ENCODE results near the gene RSPH6A. TPM values are rescaled to one million over a fixed set of nuclear protein-coding genes. Genes with fewer than 3 reads are reported as not detected.
A peak's percentile ranks its signal among the peaks of the same experiment; 100 is the strongest.

RSPH6A gene
- polyA plus RNA-seq, 4 donors, result 0.01 to 0.07 TPM; not detected in 2

DNA sequence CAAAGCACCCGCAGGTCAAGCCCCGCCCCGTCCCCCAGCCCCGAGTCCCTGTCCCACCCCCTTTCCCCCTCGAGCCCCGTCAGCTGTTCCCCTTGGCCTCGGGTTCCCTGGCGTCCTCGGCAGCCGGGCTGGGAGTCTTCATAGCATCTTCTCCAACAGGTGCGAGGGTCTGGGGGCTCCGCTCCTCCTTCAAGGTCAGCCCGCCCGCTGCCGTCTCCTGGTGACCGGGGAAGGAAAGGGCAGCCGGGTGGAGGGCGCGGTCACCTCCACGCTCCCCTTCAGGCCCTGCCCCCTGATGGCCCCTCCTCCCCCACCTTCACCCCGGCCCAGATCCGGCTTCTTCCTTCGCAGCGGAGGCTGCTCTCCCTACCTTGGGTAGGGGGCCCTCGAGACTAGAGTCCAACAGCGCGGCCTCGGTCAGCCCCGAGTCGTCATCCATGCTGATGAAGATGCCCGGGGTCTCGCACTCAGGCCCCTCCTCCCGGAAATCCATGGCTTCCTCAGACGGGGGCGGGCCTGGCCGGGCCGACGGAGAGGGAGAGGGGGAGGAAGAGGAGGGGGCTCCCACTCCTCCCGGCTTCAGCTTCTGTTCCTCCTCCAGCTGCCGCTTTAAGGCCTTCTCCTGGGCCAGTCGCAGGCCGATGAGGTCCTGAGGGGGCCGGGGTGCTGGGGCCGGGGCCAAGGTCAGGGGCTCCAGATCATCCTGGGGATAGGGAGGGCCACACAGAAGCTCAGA lies 541 bp upstream of the RSPH6A start:
- peaks cover 0 to 63% (median 2%) of the 10 kb centered on the region in 3 donors for H3K36me3 ChIP-seq (ENCODE audit: control insufficient read depth in 3 of 3, insufficient read depth in 2 of 3, low read depth in 1 of 3, low read length in 3 of 3)
- H3K27ac ChIP-seq (ENCODE audit: low read depth in 1 of 3, low read length in 2 of 3), result peak overlapping the region in 1 of 3 donors; percentile 28
- H3K4me1 ChIP-seq (ENCODE audit: control insufficient read depth in 3 of 3, insufficient read depth in 2 of 3, low read depth in 1 of 3, low read length in 2 of 3), result peaks cover 0 to 3% (median 0%) of the 10 kb centered on the region in 3 donors
- no peaks in the 10 kb centered on the region for H3K9me3 ChIP-seq (ENCODE audit: control insufficient read depth in 2 of 2, insufficient read depth in 1 of 2, low read depth in 1 of 2, low read length in 1 of 2)
- peak overlapping the region in 1 of 3 donors; percentile 48 for H3K4me3 ChIP-seq (ENCODE audit: low read depth in 1 of 3, low read length in 3 of 3)
- no peak for FAIRE-seq
- no peaks in the 10 kb centered on the region for H3K27me3 ChIP-seq (ENCODE audit: control insufficient read depth in 3 of 3, insufficient read depth in 3 of 3, low read length in 3 of 3)
- WGBS, 3 donors, result 32 to 66% (median 60%) methylated on average over 26 to 44 of the region's 44 CpGs
- peak in 1 of 2 donors; percentile 40 for DNase-seq

DNA sequence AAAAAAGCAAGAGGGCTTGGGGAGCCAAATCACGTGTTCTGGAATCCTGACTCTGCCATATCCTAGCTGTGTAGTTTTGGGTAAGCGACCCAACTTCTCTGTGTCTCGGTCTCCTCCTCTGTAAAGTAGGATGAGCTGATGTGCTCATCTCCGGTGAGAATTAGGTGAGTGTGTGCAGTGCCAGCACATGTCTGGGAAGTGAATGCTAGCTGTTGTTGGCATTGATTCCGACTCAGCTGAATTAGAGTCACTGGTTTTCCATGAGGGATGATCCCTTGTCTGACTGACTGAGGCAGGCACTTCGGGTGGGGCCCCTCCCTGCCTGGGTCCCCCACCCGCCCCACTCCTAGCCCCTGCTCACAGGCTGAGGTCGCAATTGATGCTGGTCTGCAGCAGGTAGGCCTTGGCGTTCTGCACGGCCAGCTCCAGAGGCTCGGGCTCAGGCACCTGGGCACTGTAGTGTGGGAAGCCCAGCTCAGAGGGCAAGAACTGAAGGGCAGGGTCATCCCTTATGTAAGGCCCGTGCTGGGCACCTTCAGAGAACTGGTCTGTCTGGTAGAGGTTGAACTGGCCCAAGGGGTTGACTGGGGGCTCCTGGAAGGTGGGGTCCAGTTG lies 835 bp downstream of the RSPH6A start:
- no peak overlapping the region for H3K4me3 ChIP-seq (ENCODE audit: low read depth in 1 of 3, low read length in 3 of 3)
- peaks cover 0 to 49% (median 2%) of the 10 kb centered on the region in 3 donors for H3K36me3 ChIP-seq (ENCODE audit: control insufficient read depth in 3 of 3, insufficient read depth in 2 of 3, low read depth in 1 of 3, low read length in 3 of 3)
- no peak for FAIRE-seq
- H3K27me3 ChIP-seq (ENCODE audit: control insufficient read depth in 3 of 3, insufficient read depth in 3 of 3, low read length in 3 of 3), result no peaks in the 10 kb centered on the region
- H3K9me3 ChIP-seq (ENCODE audit: control insufficient read depth in 2 of 2, insufficient read depth in 1 of 2, low read depth in 1 of 2, low read length in 1 of 2), result no peaks in the 10 kb centered on the region
- peaks cover 0 to 8% (median 4%) of the 10 kb centered on the region in 3 donors for H3K4me1 ChIP-seq (ENCODE audit: control insufficient read depth in 3 of 3, insufficient read depth in 2 of 3, low read depth in 1 of 3, low read length in 2 of 3)
- no peak for DNase-seq
- WGBS, 3 donors, result 83 to 86% (median 84%) methylated on average over 12 of the region's 12 CpGs
- no peak overlapping the region for H3K27ac ChIP-seq (ENCODE audit: low read depth in 1 of 3, low read length in 2 of 3)

DNA sequence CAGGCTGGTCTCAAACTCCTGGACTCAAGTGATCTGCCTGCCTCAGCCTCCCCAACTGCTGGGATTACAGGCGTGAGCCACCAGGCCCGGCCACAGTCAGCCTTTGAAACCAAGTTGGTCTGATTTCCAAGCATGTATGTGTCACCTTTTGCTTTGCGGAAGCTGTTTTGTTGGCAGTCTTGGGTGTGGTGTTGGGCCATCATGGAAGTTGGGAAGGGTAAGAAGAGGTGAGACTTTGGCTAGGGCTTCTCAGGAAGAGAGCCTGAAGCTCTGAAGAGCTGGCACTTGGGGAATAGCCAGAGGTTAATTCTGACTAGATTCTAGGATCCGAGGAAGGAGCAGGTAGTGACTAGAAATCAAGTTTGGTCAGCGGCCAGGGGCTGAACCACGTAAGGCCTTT lies 2.8 kb downstream of the RSPH6A start:
- peaks cover 0 to 30% (median 2%) of the 10 kb centered on the region in 3 donors for H3K36me3 ChIP-seq (ENCODE audit: control insufficient read depth in 3 of 3, insufficient read depth in 2 of 3, low read depth in 1 of 3, low read length in 3 of 3)
- H3K4me3 ChIP-seq (ENCODE audit: low read depth in 1 of 3, low read length in 3 of 3), result no peak overlapping the region
- H3K4me1 ChIP-seq (ENCODE audit: control insufficient read depth in 3 of 3, insufficient read depth in 2 of 3, low read depth in 1 of 3, low read length in 2 of 3), result peaks cover 0 to 8% (median 4%) of the 10 kb centered on the region in 3 donors
- FAIRE-seq (no peak), DNase-seq (no peak)
- H3K9me3 ChIP-seq (ENCODE audit: control insufficient read depth in 2 of 2, insufficient read depth in 1 of 2, low read depth in 1 of 2, low read length in 1 of 2), result no peaks in the 10 kb centered on the region
- no peak overlapping the region for H3K27ac ChIP-seq (ENCODE audit: low read depth in 1 of 3, low read length in 2 of 3)
- H3K27me3 ChIP-seq (ENCODE audit: control insufficient read depth in 3 of 3, insufficient read depth in 3 of 3, low read length in 3 of 3), result no peaks in the 10 kb centered on the region
- 83 to 92% (median 87%) methylated on average over 6 of the region's 6 CpGs for whole genome bisulfite sequencing, 3 donors

DNA sequence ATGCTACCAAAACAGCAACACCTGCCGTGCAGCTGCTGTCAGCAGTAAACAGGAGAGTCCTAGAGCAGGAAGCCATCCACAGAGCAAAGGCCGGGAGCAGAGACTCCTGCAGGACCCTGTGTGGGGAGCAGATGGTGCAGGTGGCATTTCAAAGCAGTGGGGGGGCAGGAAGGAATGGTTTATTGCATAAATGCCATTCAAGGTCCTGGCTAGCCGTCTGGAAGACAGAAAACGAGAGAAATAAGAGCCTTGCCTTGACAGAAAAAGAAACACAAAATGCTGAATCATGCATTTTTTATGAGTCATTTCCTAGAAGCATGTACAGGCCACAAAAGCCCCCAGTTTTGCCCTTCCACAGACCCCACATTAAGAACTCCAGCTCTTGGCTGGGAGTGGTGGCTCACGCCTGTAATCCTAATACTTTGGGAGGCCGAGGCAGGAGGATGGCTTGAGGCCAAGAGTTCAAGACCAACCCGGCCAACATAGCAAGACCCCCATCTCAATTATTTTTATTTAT lies 5.4 kb downstream of the RSPH6A start:
- peaks cover 0 to 5% (median 4%) of the 10 kb centered on the region in 3 donors for H3K4me1 ChIP-seq (ENCODE audit: control insufficient read depth in 3 of 3, insufficient read depth in 2 of 3, low read depth in 1 of 3, low read length in 2 of 3)
- no peak overlapping the region for H3K4me3 ChIP-seq (ENCODE audit: low read depth in 1 of 3, low read length in 3 of 3)
- DNase-seq (peak; percentile 36 to 48), FAIRE-seq (no peak)
- WGBS, 3 donors, result 9 to 26% (median 20%) methylated on average over 7 of the region's 7 CpGs
- no peak overlapping the region for H3K27ac ChIP-seq (ENCODE audit: low read depth in 1 of 3, low read length in 2 of 3)
- no peaks in the 10 kb centered on the region for H3K9me3 ChIP-seq (ENCODE audit: control insufficient read depth in 2 of 2, insufficient read depth in 1 of 2, low read depth in 1 of 2, low read length in 1 of 2)
- peaks cover 0 to 10% (median 0%) of the 10 kb centered on the region in 3 donors for H3K36me3 ChIP-seq (ENCODE audit: control insufficient read depth in 3 of 3, insufficient read depth in 2 of 3, low read depth in 1 of 3, low read length in 3 of 3)
- peaks cover 0 to 2% (median 0%) of the 10 kb centered on the region in 3 donors for H3K27me3 ChIP-seq (ENCODE audit: control insufficient read depth in 3 of 3, insufficient read depth in 3 of 3, low read length in 3 of 3)

DNA sequence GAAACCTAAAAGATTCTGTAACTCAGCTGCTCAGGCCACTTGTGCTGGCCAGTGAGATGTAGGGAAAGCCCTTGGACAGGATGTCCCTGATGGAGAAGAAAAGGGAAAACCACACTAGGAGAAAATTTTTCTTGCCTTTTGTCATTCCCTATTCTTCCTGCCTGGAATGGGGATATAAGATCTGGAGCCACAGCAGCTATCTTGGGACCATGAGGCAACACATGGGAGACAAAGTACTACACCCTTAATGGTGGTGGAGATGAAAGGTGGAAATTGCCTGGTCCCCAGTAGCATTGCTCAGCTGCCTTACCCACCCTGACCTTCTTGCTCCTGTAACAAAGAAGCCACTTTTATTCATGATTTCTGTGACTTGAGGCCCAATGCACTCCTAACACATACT lies 9.4 kb downstream of the RSPH6A start:
- FAIRE-seq, result no peak
- H3K9me3 ChIP-seq (ENCODE audit: control insufficient read depth in 2 of 2, insufficient read depth in 1 of 2, low read depth in 1 of 2, low read length in 1 of 2), result no peaks in the 10 kb centered on the region
- H3K36me3 ChIP-seq (ENCODE audit: control insufficient read depth in 3 of 3, insufficient read depth in 2 of 3, low read depth in 1 of 3, low read length in 3 of 3), result no peaks in the 10 kb centered on the region
- no peak overlapping the region for H3K27ac ChIP-seq (ENCODE audit: low read depth in 1 of 3, low read length in 2 of 3)
- no peak for DNase-seq
- H3K4me1 ChIP-seq (ENCODE audit: control insufficient read depth in 3 of 3, insufficient read depth in 2 of 3, low read depth in 1 of 3, low read length in 2 of 3), result peaks cover 0 to 5% (median 4%) of the 10 kb centered on the region in 3 donors
- peaks cover 0 to 5% (median 0%) of the 10 kb centered on the region in 3 donors for H3K27me3 ChIP-seq (ENCODE audit: control insufficient read depth in 3 of 3, insufficient read depth in 3 of 3, low read length in 3 of 3)
- H3K4me3 ChIP-seq (ENCODE audit: low read depth in 1 of 3, low read length in 3 of 3), result no peak overlapping the region

DNA sequence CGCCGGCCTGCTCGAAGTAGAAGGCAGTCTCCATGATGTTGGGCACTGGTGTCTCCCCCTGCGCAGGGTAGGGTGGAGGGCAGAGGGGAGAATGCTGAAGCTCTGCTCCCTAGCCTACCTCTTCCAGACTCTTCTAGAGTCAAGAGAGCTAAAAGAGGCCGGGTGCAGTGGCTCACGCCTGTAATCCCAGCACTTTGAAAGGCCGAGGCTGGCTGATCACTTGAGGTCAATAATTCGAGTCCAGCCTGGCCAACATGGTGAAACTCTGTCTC lies 10.2 kb downstream of the RSPH6A start:
- H3K36me3 ChIP-seq (ENCODE audit: control insufficient read depth in 3 of 3, insufficient read depth in 2 of 3, low read depth in 1 of 3, low read length in 3 of 3), result no peaks in the 10 kb centered on the region
- peaks cover 0 to 5% (median 0%) of the 10 kb centered on the region in 3 donors for H3K27me3 ChIP-seq (ENCODE audit: control insufficient read depth in 3 of 3, insufficient read depth in 3 of 3, low read length in 3 of 3)
- H3K9me3 ChIP-seq (ENCODE audit: control insufficient read depth in 2 of 2, insufficient read depth in 1 of 2, low read depth in 1 of 2, low read length in 1 of 2), result no peaks in the 10 kb centered on the region
- FAIRE-seq (no peak), DNase-seq (no peak)
- no peak overlapping the region for H3K27ac ChIP-seq (ENCODE audit: low read depth in 1 of 3, low read length in 2 of 3)
- WGBS, 3 donors, result 83 to 90% (median 88%) methylated on average over 8 of the region's 8 CpGs
- no peak overlapping the region for H3K4me3 ChIP-seq (ENCODE audit: low read depth in 1 of 3, low read length in 3 of 3)
- peaks cover 0 to 5% (median 4%) of the 10 kb centered on the region in 3 donors for H3K4me1 ChIP-seq (ENCODE audit: control insufficient read depth in 3 of 3, insufficient read depth in 2 of 3, low read depth in 1 of 3, low read length in 2 of 3)

DNA sequence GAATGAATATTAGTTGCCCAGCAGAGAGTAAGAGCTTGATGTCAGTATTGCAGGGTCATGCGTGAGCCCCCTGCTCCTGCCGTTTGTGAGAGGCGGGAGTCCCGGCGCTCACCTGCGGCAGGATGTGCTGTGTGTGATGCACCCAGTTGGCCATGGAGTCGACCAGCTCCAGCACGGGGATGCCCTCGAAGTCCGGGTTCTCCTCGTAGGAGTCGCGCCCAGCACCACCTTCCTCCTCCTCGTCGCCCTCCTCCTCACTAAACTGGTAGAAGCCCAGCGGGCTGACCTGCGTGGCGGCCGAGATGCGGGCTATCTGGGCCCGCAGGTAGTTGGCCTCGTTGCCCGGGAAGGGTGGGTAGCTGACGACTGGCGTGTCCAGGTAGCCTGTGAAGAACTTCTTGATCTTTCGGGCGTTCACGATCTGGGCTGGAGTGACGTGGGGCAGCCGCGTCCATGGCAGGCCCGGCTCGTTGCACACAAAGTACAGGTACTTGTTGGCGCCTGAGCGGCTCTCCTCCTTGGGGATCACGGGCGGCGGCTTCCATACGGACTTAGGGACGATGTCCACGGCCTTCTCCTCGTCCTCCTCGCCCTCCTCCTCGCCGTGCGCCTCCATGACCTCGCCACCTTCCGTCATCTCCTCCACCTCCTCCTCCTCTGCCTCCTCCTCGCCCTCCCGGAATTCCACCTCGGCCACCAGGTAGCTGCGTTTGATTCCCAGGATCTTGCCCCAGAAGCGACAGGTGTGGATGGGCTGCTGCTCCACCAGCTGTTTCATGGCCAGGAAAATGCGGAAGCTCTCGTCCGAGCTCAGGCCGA lies 10.8 kb downstream of the RSPH6A start:
- 82 to 89% (median 85%) methylated on average over 52 to 57 of the region's 57 CpGs for WGBS, 3 donors
- FAIRE-seq (no peak), DNase-seq (no peak)

DNA sequence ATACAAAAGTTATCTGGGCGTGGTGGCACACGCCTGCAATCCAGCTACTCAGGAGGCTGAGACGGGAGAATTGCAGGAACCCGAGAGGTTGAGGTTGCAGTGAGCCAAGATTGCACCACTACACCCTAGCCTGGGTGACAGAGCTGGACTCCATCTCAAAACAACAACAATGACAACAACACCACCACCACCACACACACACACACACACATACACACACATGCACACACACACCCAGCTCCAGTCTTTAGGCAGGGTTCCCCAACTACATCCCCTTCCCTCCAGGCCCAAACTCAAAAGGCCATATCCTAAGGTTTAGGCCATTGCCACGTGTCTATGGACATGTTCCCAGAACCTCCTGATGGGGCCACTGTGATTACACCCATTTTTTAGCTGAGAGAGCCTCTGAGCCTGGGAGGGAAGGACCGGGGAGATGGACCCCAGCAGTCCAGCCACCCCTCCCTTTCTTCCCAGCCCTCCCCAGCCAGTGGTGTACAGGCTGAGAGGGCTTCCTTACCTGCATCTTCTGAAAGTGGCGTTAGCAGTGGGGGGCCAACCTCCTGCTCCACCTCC lies 13.4 kb downstream of the RSPH6A start:
- Histone ChIP-seq H3K27ac (ENCODE audit: low read depth in 1 of 3, low read length in 2 of 3) (no peak overlapping the region), H3K4me3 (ENCODE audit: low read depth in 1 of 3, low read length in 3 of 3) (no peak overlapping the region), H3K4me1 (ENCODE audit: control insufficient read depth in 3 of 3, insufficient read depth in 2 of 3, low read depth in 1 of 3, low read length in 2 of 3) (no peaks in the 10 kb centered on the region), H3K9me3 (ENCODE audit: control insufficient read depth in 2 of 2, insufficient read depth in 1 of 2, low read depth in 1 of 2, low read length in 1 of 2) (no peaks in the 10 kb centered on the region), H3K27me3 (ENCODE audit: control insufficient read depth in 3 of 3, insufficient read depth in 3 of 3, low read length in 3 of 3) (peaks cover 0 to 5% (median 0%) of the 10 kb centered on the region in 3 donors), H3K36me3 (ENCODE audit: control insufficient read depth in 3 of 3, insufficient read depth in 2 of 3, low read depth in 1 of 3, low read length in 3 of 3) (no peaks in the 10 kb centered on the region)
- WGBS, 3 donors, result 76 to 79% (median 77%) methylated on average over 7 of the region's 7 CpGs
- FAIRE-seq (no peak), DNase-seq (no peak)

More for the DNA sequence above, 10.8 kb downstream of the RSPH6A start:
- Histone ChIP-seq H3K36me3 (ENCODE audit: control insufficient read depth in 3 of 3, insufficient read depth in 2 of 3, low read depth in 1 of 3, low read length in 3 of 3) (no peaks in the 10 kb centered on the region), H3K4me3 (ENCODE audit: low read depth in 1 of 3, low read length in 3 of 3) (no peak overlapping the region), H3K9me3 (ENCODE audit: control insufficient read depth in 2 of 2, insufficient read depth in 1 of 2, low read depth in 1 of 2, low read length in 1 of 2) (no peaks in the 10 kb centered on the region), H3K4me1 (ENCODE audit: control insufficient read depth in 3 of 3, insufficient read depth in 2 of 3, low read depth in 1 of 3, low read length in 2 of 3) (no peaks in the 10 kb centered on the region), H3K27me3 (ENCODE audit: control insufficient read depth in 3 of 3, insufficient read depth in 3 of 3, low read length in 3 of 3) (peaks cover 0 to 5% (median 0%) of the 10 kb centered on the region in 3 donors), H3K27ac (ENCODE audit: low read depth in 1 of 3, low read length in 2 of 3) (no peak overlapping the region)
